Ovary (tissue), 9 donors: ENCODE data around the gene KRTAP1-4. TPM values are rescaled to one million over a fixed set of nuclear protein-coding genes. Genes with fewer than 3 reads are reported as not detected.

Source experiments
- DNase-seq, 5 donors: peaks; one replicate each; pipeline ENCODE4 v3.0.0-alpha.2; 2019 to 2020
- H3K27ac ChIP-seq, 2 donors: fragments of 200-600 bp; one replicate each; pipeline versions ENCODE4 v1.5.1 to v1.8.0; 2019 to 2022
- H3K27me3 ChIP-seq: fragments of 200-600 bp; one replicate; pipeline ENCODE4 v1.8.0; 2022
- H3K36me3 ChIP-seq: fragments of 200-600 bp; sonication (generic); one replicate; pipeline ENCODE4 v1.5.1; 2019
- H3K4me1 ChIP-seq: one replicate; pipeline ENCODE4 v1.8.1; 2013; ENCODE audit warnings: mild to moderate bottlenecking, moderate library complexity; ENCODE audit not compliant: insufficient read depth
- H3K4me3 ChIP-seq: fragments of 200-600 bp; sonication (generic); one replicate; pipeline ENCODE4 v1.5.1; 2017
- H3K9me3 ChIP-seq, 2 donors: fragments of 200-600 bp in 1 of 2; sonication (generic) in 1 of 2; one replicate each; pipeline versions ENCODE4 v1.5.1 to v1.8.1; 2013 to 2019; ENCODE audit warnings: mild to moderate bottlenecking in 1 of 2, moderate library complexity in 1 of 2
- CTCF ChIP-seq, 3 donors: fragments of 450-650 bp in 2 of 3; fragments of 200-600 bp in 1 of 3; IDR thresholded peaks; one replicate each; pipeline versions ENCODE4 v1.5.1 to v1.8.0; 2016 to 2022; ENCODE audit warnings: antibody characterized with exemption in 3 of 3, mild to moderate bottlenecking in 1 of 3
- EP300 ChIP-seq: sonication (generic); formaldehyde crosslinking; IDR thresholded peaks from one replicate; pipeline ENCODE4 v1.6.1; 2017; ENCODE audit warnings: antibody characterized with exemption
- POLR2A ChIP-seq: fragments of 450-650 bp; IDR thresholded peaks from one replicate; pipeline ENCODE4 v1.6.1; 2017; ENCODE audit warnings: antibody characterized with exemption, mild to moderate bottlenecking, moderate library complexity
- WGBS, 3 donors: extraction: QIAGEN DNeasy Blood & Tissue Kit in 1 of 3; methylation state at CpG; one replicate each; pipeline versions ENCODE4 v1.1.5 to v1.1.7; 2013 to 2017; 5-methylcytosine and 5-hydroxymethylcytosine counted together
- intact Hi-C, 4 donors: fragments of 100-400 bp; cut with DNase I; formaldehyde crosslinking; loops; one replicate each; pipeline versions ENCODE4 v1.11.0 to v1.15.1; 2022 to 2023
- polyA plus RNA-seq, 2 donors: library from polyadenylated mRNA; stranded (reverse); fragments of 200-250 nt in 1 of 2; fragments of 350-450 nt in 1 of 2; fragmentation: Illumina TruSeq in 1 of 2; extraction: RNeasy Lipid Tissue Mini Kit (QIAGEN cat#74804) in 1 of 2; gene quantifications; one replicate each; pipeline ENCODE4 v1.2.3, GENCODE V29; 2013 to 2014
- total RNA-seq, 7 donors: library from RNA; depleted of rRNA in 2 of 7; stranded (reverse); fragments of >200 nt in 2 of 7; fragmentation: NEBNext Ultra II Directional in 3 of 7; extraction: Animal tissue kit (Norgen Biotek cat#: 25700) in 3 of 7; gene quantifications; one replicate each; pipeline versions ENCODE4 v1.1.0 to v1.2.4, GENCODE V29; 2016 to 2023
- donor health status: DM: no; HTN: no; CAD: no; lungs with moderate emphysema.
- donor health status: DM: no; HTN: no; CAD: no.
- donor health status: Bipolar disorder and iron deficiency.
- donor health status: DM: yes; HTN: yes; CAD: no.
- donor health status: DM: no; HTN: no; CAD: no.
- donor health status: DM: yes; HTN: yes; CAD: no.

Gene KRTAP1-4
- total and polyA plus RNA-seq, 9 donors = not detected

GRCh38 chr17:40997361-40997760 lies 32.6 kb downstream of the KRTAP1-4 start:
- Histone ChIP-seq H3K4me1 (no peaks in the 10 kb centered on the region), H3K27ac (no peak overlapping the region), H3K36me3 (no peaks in the 10 kb centered on the region), H3K9me3 (no peaks in the 10 kb centered on the region), H3K4me3 (no peak overlapping the region), H3K27me3 (no peaks in the 10 kb centered on the region)
- TF ChIP-seq EP300 (no peak), POLR2A (no peak), CTCF (IDR thresholded peaks at IDR 0.05) (no peak)
- DNase-seq = no peak
- intact Hi-C loops = no loop called here
- WGBS, 3 donors = 31 to 47% (median 43%) methylated on average over 2 of the region's 2 CpGs

GRCh38 chr17:40996829-40997228 lies 33.2 kb downstream of the KRTAP1-4 start:
- 62 to 73% (median 69%) methylated on average over 4 of the region's 4 CpGs for WGBS, 3 donors
- TF ChIP-seq CTCF (IDR thresholded peaks at IDR 0.05) = no peak
- no peak for TF ChIP-seq EP300
- TF ChIP-seq POLR2A = no peak
- no peak overlapping the region for H3K4me3 ChIP-seq

GRCh38 chr17:40995116-40995515 lies 34.9 kb downstream of the KRTAP1-4 start:
- DNase-seq = no peak
- Histone ChIP-seq H3K27me3 (no peaks in the 10 kb centered on the region), H3K27ac (no peak overlapping the region), H3K9me3 (no peaks in the 10 kb centered on the region), H3K36me3 (no peaks in the 10 kb centered on the region), H3K4me3 (no peak overlapping the region), H3K4me1 (no peaks in the 10 kb centered on the region)
- WGBS, 3 donors = 66 to 75% (median 75%) methylated on average over 1 of the region's 1 CpG
- TF ChIP-seq EP300 (no peak), CTCF (IDR thresholded peaks at IDR 0.05) (no peak), POLR2A (no peak)
- intact Hi-C loops = no loop called here

More at GRCh38 chr17:40996829-40997228, 33.2 kb downstream of the KRTAP1-4 start:
- intact Hi-C loops = no loop called here
- Histone ChIP-seq H3K27ac (no peak overlapping the region), H3K9me3 (no peaks in the 10 kb centered on the region), H3K4me1 (no peaks in the 10 kb centered on the region), H3K27me3 (no peaks in the 10 kb centered on the region), H3K36me3 (no peaks in the 10 kb centered on the region)
- DNase-seq = no peak

GRCh38 chr17:40993839-40994238 lies 36.2 kb downstream of the KRTAP1-4 start, which contains the start of gene KRTAP3-3:
Gene KRTAP3-3 (minus strand): TSS chr17:40994164. CDS start chr17:40994097, 67 bp downstream.
- no peak for TF ChIP-seq POLR2A
- no peak for TF ChIP-seq EP300
- TF ChIP-seq CTCF (IDR thresholded peaks at IDR 0.05) = no peak
- no peaks in the 10 kb centered on the region for H3K36me3 ChIP-seq
- DNase-seq = no peak
- no peaks in the 10 kb centered on the region for H3K27me3 ChIP-seq
- intact Hi-C loops = no loop called here
- no peaks in the 10 kb centered on the region for H3K4me1 ChIP-seq
- H3K27ac ChIP-seq = no peak within 1 kb of the TSS
- H3K9me3 ChIP-seq = no peaks in the 10 kb centered on the region
- H3K4me3 ChIP-seq = no peak within 1 kb of the TSS
- WGBS, 3 donors = 26 to 45% (median 30%) methylated on average over 4 of the region's 4 CpGs
